Caco-2 (cell line): ENCODE data around the gene COL6A3. TPM values are rescaled to one million over a fixed set of nuclear protein-coding genes. Genes with fewer than 3 reads are reported as not detected.

Experiments
- BruUV-seq: library from RNA; stranded (reverse); fragments of 400-500 nt; replicated peaks from 2 replicates; lab custom pipeline; 2021; lab: Mats Ljungman, UMichigan
- CTCF ChIA-PET: fragments of 300-600 bp; sonication (Branson Sonifier 250); formaldehyde crosslinking; loops from one replicate; lab custom pipeline; 2022; ENCODE audit warnings: antibody characterized with exemption; lab: Charles Lee
- POLR2A ChIA-PET: fragments of 300-600 bp; sonication (Branson Sonifier 250); formaldehyde crosslinking; loops from one replicate; lab custom pipeline; 2022; ENCODE audit warnings: antibody characterized with exemption; lab: Charles Lee
- DNase-seq, 2 experiments: peaks; one replicate each; pipeline versions ENCODE4 v3.0.0 to v3.0.0-alpha.2; 2020 to 2022
- H3K27me3 ChIP-seq: replicated peaks from 2 replicates; pipeline ENCODE4 v1.6.0; 2011; ENCODE audit warnings: low read length; ENCODE audit not compliant: control insufficient read depth, insufficient read depth
- H3K36me3 ChIP-seq: 2 replicates; pipeline ENCODE4 v1.5.1; 2011; ENCODE audit warnings: low read length; ENCODE audit not compliant: control insufficient read depth, insufficient read depth
- H3K4me1 ChIP-seq: fragments of 250-450 bp; sonication (Bioruptor Pico); 2 replicates; pipeline ENCODE4 v1.5.1; 2020; ENCODE audit warnings: mild to moderate bottlenecking
- H3K4me3 ChIP-seq: 2 replicates; pipeline ENCODE4 v1.5.1; 2011; ENCODE audit warnings: low read depth, mild to moderate bottlenecking, control low read depth, low read length
- H3K9me3 ChIP-seq: fragments of 250-450 bp; sonication (Bioruptor Pico); 2 replicates; pipeline ENCODE4 v1.5.1; 2020; ENCODE audit warnings: mild to moderate bottlenecking, moderate library complexity
- H3K27ac Mint-ChIP-seq: one replicate; pipeline ENCODE4 v1.8.0; 2022; ENCODE audit warnings: mixed read lengths; ENCODE audit not compliant: unreplicated experiment
- H3K27me3 Mint-ChIP-seq: one replicate; pipeline ENCODE4 v1.8.0; 2022; ENCODE audit warnings: mixed read lengths; ENCODE audit not compliant: insufficient read depth, unreplicated experiment
- H3K36me3 Mint-ChIP-seq: one replicate; pipeline ENCODE4 v1.8.0; 2022; ENCODE audit warnings: mild to moderate bottlenecking, mixed read lengths; ENCODE audit not compliant: insufficient read depth, unreplicated experiment
- H3K4me1 Mint-ChIP-seq: one replicate; pipeline ENCODE4 v1.8.0; 2022; ENCODE audit warnings: low read depth, mixed read lengths; ENCODE audit not compliant: unreplicated experiment
- H3K4me3 Mint-ChIP-seq: one replicate; pipeline ENCODE4 v1.8.0; 2022; ENCODE audit warnings: mild to moderate bottlenecking, moderate library complexity, mixed read lengths; ENCODE audit not compliant: unreplicated experiment
- H3K9me3 Mint-ChIP-seq: one replicate; pipeline ENCODE4 v1.8.0; 2022; ENCODE audit warnings: mixed read lengths; ENCODE audit not compliant: unreplicated experiment
- intact Hi-C: fragments of 100-400 bp; cut with micrococcal nuclease; formaldehyde crosslinking; loops from one replicate; pipeline ENCODE4 v1.10.0; 2022; ENCODE audit not compliant: unreplicated experiment
- total RNA-seq: library from RNA; stranded (reverse); gene quantifications from 2 replicates; pipeline ENCODE4 v1.2.3, GENCODE V29; 2022
- TF ChIP-seq, protein P1 (sequence below), 2 experiments: fragments of 200-600 bp in 1 of 2; IDR thresholded peaks; 1 replicate in 1 of 2; 2 replicates in 1 of 2; pipeline versions ENCODE4 v1.5.1 to v1.8.0; 2011 to 2022; ENCODE audit warnings: antibody characterized with exemption in 1 of 2, control low read depth in 1 of 2, inconsistent platforms in 1 of 2, low read depth in 1 of 2, low read length in 1 of 2, mild to moderate bottlenecking in 1 of 2, moderate library complexity in 1 of 2; ENCODE audit not compliant: insufficient read depth in 1 of 2, severe bottlenecking in 1 of 2, unreplicated experiment in 1 of 2

COL6A3 gene
- total RNA-seq, 1 experiment from 2014 or later, result 0.73 TPM

GRCh38 chr2:237309011-237309410, 105.0 kb downstream of the COL6A3 start:
- Mint-ChIP-seq H3K4me1 (no peaks in the 10 kb centered on the region), H3K27me3 (no peaks in the 10 kb centered on the region), H3K9me3 (peaks cover 7% of the 10 kb centered on the region), H3K4me3 (no peak overlapping the region), H3K27ac (no peak overlapping the region), H3K36me3 (no peaks in the 10 kb centered on the region)
- no peaks in the 10 kb centered on the region for H3K36me3 ChIP-seq
- ChIA-PET POLR2A (no interaction called here), CTCF (no interaction called here)
- no peaks in the 10 kb centered on the region for H3K4me1 ChIP-seq
- no peak for DNase-seq
- H3K4me3 ChIP-seq, result no peak overlapping the region
- BruUV-seq, result no TSS peak
- intact Hi-C loops, result no loop called here
- no peaks in the 10 kb centered on the region for H3K9me3 ChIP-seq
- no peaks in the 10 kb centered on the region for H3K27me3 ChIP-seq
- TF ChIP-seq, protein P1, sequence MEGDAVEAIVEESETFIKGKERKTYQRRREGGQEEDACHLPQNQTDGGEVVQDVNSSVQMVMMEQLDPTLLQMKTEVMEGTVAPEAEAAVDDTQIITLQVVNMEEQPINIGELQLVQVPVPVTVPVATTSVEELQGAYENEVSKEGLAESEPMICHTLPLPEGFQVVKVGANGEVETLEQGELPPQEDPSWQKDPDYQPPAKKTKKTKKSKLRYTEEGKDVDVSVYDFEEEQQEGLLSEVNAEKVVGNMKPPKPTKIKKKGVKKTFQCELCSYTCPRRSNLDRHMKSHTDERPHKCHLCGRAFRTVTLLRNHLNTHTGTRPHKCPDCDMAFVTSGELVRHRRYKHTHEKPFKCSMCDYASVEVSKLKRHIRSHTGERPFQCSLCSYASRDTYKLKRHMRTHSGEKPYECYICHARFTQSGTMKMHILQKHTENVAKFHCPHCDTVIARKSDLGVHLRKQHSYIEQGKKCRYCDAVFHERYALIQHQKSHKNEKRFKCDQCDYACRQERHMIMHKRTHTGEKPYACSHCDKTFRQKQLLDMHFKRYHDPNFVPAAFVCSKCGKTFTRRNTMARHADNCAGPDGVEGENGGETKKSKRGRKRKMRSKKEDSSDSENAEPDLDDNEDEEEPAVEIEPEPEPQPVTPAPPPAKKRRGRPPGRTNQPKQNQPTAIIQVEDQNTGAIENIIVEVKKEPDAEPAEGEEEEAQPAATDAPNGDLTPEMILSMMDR (IDR thresholded peaks at IDR 0.05; ENCODE audit: insufficient read depth in 1 of 2, low read depth in 1 of 2, low read length in 1 of 2, severe bottlenecking in 1 of 2, unreplicated experiment in 1 of 2), result no peak

DNA sequence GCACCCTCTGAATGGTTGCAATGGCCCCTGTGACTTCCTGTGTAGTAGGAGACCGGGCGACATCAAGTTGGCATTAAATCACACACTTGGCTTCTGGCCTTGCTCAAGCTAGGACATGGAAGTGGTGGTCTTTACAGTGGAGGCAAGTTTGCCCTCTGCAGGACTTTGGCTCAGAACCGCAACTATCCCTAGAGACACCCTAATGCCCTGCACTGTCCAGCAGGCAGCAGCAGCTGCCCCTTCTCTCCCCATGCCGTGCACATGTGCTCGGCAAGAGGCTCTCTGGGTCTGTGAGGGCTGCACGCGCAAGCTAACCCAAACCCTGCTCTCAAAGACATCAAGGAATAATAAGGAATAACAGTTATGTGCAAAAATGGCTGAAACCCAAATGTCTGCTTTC, 106.5 kb downstream of the COL6A3 start:
- Mint-ChIP-seq H3K27me3 (no peaks in the 10 kb centered on the region), H3K4me1 (no peaks in the 10 kb centered on the region), H3K9me3 (peaks cover 12% of the 10 kb centered on the region), H3K27ac (no peak overlapping the region), H3K4me3 (no peak overlapping the region), H3K36me3 (no peaks in the 10 kb centered on the region)
- Histone ChIP-seq H3K9me3 (no peaks in the 10 kb centered on the region), H3K36me3 (no peaks in the 10 kb centered on the region), H3K4me1 (no peaks in the 10 kb centered on the region), H3K27me3 (no peaks in the 10 kb centered on the region), H3K4me3 (no peak overlapping the region)
- BruUV-seq, result no TSS peak
- DNase-seq, result no peak
- ChIA-PET POLR2A (no interaction called here), CTCF (no interaction called here)
- TF ChIP-seq, protein P1 (IDR thresholded peaks at IDR 0.05; ENCODE audit: insufficient read depth in 1 of 2, low read depth in 1 of 2, low read length in 1 of 2, severe bottlenecking in 1 of 2, unreplicated experiment in 1 of 2), result no peak
- intact Hi-C loops, result no loop called here

DNA sequence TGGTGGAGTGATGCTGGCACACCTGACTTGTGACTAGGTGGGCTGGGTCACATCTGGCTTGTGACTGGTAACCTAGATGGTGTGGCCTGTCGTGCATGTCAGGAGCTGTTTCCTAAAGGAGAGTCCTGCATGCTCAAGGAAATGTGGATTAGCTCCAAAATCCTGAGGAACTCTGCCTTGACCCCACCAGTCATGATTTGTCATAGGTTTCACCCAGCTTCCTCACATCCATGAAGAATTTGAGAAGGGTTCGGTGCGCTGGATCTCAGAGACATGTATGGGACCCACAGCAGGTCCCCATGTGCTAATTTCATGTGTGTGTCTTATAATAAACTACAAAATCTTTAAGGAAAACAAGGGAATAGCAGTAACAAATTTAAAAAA, 107.2 kb downstream of the COL6A3 start:
- no peaks in the 10 kb centered on the region for H3K27me3 ChIP-seq
- H3K36me3 ChIP-seq, result no peaks in the 10 kb centered on the region
- BruUV-seq, result no TSS peak
- H3K27me3 Mint-ChIP-seq, result no peaks in the 10 kb centered on the region
- no peak overlapping the region for H3K4me3 Mint-ChIP-seq
- POLR2A ChIA-PET, result no interaction called here
- intact Hi-C loops, result no loop called here
- H3K36me3 Mint-ChIP-seq, result no peaks in the 10 kb centered on the region
- no peak overlapping the region for H3K4me3 ChIP-seq
- no peaks in the 10 kb centered on the region for H3K9me3 ChIP-seq
- CTCF ChIA-PET, result no interaction called here
- no peak overlapping the region for H3K27ac Mint-ChIP-seq
- DNase-seq, result no peak
- no peaks in the 10 kb centered on the region for H3K4me1 ChIP-seq
- no peaks in the 10 kb centered on the region for H3K4me1 Mint-ChIP-seq
- peaks cover 13% of the 10 kb centered on the region for H3K9me3 Mint-ChIP-seq
- TF ChIP-seq, protein P1 (IDR thresholded peaks at IDR 0.05; ENCODE audit: insufficient read depth in 1 of 2, low read depth in 1 of 2, low read length in 1 of 2, severe bottlenecking in 1 of 2, unreplicated experiment in 1 of 2), result no peak
